GM20431 (cell line): Measurements from ENCODE around the gene ENPP6.

ENCODE experiments used
- in situ Hi-C: fragments of 300-500 bp; cut with MseI, MboI; formaldehyde crosslinking; loops from one replicate; pipeline ENCODE4 v1.15.0; 2020; ENCODE audit warnings: low sequenced_read_pairs; ENCODE audit not compliant: unreplicated experiment

ENPP6 gene

DNA sequence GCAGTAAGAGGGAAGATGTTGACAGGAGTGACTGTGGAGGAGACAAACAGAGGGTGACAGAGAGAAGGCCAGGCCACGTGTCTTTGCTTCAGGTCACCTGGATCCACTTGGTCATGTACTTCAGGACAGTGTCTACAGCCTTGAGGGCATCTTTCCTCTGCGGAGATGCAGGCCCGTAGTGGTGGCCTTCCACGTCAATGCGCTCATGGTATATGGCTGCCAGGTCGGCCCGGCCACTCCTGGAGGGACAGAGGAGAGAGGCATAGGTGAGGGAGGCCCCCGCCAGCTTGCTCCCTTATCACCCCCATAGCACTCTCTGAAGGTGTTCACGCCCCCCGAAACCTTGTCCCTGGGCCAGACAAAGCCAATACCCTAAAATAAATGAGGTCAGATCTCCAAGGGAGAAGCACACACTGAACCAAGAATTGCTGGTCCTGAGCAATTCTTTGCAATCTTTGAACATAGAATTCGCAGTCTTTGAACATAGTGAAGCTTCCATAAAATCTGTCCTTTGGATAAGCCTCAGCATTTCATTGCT, 99.9 kb downstream of the ENPP6 start:
- in situ Hi-C loops, result no loop called here

- in situ Hi-C loops, result no loop called here
Observed at GRCh38 chr4:184115399-184115798, 102.3 kb downstream of the ENPP6 start.

DNA sequence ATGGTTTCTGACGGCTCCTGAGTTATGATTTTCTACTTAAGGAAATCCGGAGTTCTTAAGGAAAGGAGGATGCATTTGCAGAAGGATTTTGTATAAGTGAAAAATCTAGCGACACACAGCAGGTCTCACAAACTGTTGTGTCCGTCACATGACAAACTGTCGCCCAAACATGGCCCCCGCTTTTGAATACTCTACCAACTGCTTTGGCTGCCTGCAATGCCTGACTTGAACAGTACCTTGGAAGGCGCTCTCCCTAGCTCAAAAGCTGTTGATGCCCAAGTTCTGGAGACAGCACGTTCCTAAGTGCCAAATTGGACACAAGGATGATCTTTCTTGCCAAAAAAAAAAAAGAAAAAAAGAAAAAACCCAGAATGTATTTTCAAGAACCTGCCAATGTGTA, 103.2 kb downstream of the ENPP6 start:
- in situ Hi-C loops, result no loop called here

DNA sequence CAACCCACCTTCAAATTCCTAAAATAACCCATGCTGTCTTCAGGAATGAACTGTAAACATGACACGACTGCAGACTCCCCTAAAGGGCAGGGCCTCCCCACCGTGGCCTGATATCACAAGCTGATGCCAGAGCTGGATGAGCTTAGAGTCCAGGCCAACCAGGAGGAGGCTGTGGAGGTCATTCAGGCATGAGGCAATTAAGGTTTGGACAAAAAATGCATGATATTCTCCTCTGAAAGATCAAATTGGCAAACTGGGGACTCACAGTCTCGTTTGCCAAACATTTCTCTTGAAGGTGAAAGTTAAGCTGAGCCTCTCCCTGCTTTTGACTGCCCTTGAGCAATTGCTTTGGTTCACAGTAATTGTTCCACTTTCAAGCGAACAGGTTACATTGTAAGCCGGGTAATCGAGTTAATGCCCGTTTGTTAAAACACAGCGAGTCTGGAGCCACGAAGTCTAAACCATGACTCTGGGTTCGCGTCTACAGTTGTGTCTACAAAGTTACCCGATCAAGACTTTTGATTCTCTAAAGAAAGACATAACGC, 105.6 kb downstream of the ENPP6 start:
- in situ Hi-C loops, result no loop called here

GRCh38 chr4:184111233-184111832, 106.3 kb downstream of the ENPP6 start:
- in situ Hi-C loops, result no loop called here

DNA sequence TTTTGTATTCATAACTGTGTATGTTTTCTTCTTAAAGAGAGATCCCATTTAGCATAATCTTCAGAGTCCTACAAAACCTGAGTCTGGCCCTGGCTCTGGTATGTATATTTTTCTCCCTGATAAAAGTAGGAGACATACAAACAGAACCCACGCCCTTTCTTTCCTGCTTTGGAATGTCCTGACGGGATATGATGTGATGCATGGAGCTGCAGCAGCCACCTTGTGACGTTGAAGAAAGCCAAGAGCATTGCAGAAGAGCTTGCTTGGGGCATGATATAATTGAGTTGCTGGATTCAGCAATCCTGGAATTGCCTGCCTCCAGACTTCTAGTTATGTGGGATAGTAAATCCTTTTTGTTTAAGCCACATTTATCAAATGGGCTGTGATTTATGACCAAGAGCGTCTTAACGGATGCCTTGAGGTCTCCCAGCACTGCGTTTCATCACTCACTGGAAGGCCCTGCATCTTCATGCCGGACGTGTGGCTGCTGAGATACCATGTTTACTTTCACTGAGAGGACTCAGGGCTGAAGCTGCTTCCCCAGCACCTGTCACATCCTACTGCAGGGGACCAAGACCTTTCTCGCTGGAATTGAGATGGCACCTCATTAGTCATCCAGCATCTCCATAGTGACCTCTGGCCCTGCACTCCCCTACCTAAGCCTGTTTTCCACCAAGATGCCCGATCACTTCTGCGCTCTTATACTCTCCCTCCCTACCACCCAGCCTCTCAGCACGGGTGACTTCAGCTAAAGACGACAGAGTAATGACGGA, 107.0 kb downstream of the ENPP6 start:
- in situ Hi-C loops, result no loop called here

GRCh38 chr4:184108006-184108501, 109.6 kb downstream of the ENPP6 start:
- in situ Hi-C loops, result no loop called here

GRCh38 chr4:184104419-184105101, 113.1 kb downstream of the ENPP6 start:
- in situ Hi-C loops, result no loop called here

- in situ Hi-C loops, result no loop called here
Observed at GRCh38 chr4:184103527-184104264, 114.0 kb downstream of the ENPP6 start.

GRCh38 chr4:184102927-184103326, 114.7 kb downstream of the ENPP6 start:
- in situ Hi-C loops, result no loop called here

GRCh38 chr4:184102488-184102887, 115.2 kb downstream of the ENPP6 start:
- in situ Hi-C loops, result no loop called here

DNA sequence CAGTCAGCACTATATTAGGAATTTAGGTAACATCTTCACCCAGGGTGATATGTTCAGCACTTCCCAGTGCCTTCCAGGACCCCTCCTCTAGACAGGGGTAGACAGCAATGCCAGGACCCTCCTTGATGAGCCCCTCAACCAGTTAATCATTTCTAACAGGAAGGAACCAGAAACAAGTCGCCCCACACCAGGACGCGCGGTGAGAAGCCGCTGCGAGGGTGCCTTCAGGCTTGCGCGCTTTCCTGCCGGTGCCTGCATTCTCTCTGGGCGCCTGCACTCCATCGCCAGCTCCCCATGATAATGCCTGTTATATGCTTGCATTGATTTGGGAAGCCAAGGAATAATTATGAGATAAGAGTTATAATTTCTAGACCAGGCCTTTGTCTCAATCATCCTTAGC, 116.0 kb downstream of the ENPP6 start:
- in situ Hi-C loops, result no loop called here

GRCh38 chr4:184100297-184100885, 117.3 kb downstream of the ENPP6 start:
- in situ Hi-C loops, result no loop called here

DNA sequence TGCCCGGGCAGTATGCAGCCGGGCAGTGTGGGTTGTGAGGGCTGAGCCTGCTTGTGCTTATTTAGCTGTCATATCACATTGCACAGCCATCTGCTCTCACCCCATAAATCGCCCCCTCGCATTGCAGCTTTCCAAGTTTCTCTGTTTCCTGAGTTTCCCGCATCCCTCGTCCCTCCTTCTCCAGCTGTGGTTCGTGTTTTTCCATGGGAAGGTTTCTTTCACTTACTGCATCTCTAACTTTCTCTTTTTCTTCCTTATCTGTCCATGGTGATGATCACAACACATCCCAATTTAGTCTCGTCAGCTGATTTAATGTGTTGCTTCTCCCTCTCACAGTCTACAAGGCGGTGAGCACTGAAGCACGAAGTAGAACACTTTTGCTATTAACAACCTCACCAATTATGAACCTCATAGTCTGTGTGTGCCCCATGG, 118.1 kb downstream of the ENPP6 start:
- in situ Hi-C loops, result no loop called here

- in situ Hi-C loops, result no loop called here
Observed at GRCh38 chr4:184099000-184099399, 118.7 kb downstream of the ENPP6 start.

- in situ Hi-C loops, result no loop called here
Observed at GRCh38 chr4:184097815-184098214, 119.9 kb downstream of the ENPP6 start.

DNA sequence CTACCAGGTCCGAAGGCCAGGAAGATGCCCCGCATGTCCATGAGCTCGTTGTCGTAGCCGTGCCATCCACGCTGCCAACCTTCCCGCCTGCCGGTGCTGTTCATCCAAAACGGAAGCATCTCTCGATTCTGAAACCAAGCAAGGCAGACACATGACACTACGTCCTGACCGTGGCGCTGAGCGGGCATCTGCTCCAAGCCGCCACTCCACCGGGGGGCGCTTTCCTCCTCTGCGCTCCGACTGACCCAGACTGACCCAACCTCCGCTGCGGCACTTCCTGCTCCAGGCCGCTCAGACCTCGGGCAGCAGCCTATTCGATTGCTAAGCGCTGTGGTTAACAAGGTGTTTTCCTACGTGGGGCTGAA, 120.5 kb downstream of the ENPP6 start:
- in situ Hi-C loops, result no loop called here

GRCh38 chr4:184096561-184097240, 121.0 kb downstream of the ENPP6 start:
- in situ Hi-C loops, result no loop called here

DNA sequence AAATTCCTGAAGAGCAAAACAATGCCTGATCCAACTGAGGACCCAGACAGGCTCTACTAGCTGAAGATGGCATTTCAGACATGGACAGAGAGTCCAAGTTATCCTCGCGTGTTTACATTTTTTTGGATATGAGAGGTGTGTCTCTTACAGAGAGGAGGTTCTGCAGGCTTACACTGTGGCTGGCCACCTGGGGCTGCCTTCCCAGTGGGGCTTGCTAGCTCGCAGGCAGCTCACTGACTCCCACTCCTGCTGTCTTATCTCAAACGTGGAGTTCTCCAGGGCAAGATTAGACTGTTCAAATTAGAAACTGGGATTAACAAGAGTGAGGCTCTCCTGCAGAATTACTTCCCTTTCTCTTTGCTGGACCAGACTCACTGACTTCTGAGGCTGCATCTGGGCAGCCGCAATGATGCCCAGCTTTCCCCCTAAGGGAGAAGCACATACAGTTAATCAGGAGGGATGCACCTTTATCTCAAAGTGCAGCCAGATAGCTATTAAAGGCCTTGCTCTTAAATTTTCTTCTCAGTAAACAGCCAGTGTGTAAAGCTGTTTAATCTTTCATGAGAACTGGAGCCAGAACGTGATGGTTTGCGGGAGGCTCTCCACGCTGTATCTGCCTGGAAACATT, 123.0 kb downstream of the ENPP6 start:
- in situ Hi-C loops, result no loop called here
